Measurements from ENCODE around the gene JMJD1C.

JMJD1C gene

GRCh38 chr10:63267414-63268148, 198.2 kb downstream of the JMJD1C start:
- DNase-seq (ENCODE audit: low read depth), result peak; percentile 42
- H3K4me3 ChIP-seq (ENCODE audit: low read length), result peak overlapping the region; percentile 84
- TF ChIP-seq CTCF (conservative IDR thresholded peaks at IDR 0.05; ENCODE audit: low read depth, low read length), result no peak

DNA sequence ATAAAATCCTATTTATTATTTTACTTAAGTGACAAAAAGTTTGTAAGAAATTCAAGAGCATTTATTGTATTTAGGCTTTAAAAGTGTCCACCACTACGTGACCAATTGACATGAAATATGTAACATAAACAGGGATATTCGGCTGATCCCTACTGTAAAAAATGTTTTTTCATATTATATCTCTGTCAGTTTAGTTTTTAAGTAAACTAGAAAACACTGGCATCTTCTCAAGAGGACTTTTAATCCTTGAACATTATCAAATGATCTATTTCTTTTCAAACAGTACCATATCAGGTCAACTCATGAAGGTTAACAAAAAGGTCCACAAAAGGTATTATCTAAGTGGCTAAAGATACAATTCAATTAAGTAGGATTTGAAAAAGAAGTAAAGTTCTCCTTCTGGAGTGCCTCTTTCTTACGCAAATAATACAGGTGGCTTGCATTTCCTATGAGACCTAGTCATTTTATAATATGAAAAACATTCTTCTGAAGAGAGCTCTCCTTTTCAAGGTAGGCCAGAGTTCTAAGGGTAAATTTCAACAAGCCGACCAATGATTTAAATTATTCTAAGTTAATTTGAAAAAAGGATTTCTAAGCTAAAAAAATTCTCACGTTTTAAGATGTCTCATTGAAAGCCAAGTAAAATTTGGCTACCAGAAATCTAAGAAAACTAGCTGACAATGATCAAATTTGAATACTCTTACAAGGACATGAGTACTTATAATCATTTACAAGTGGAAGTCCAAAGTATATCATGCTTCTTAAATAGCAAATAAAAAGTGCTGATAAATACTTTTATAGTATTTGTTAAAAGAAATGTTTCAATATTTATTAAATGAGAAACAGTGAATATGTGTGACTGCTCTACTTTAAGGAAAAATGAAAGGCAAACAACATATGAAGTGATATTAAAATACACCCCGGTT, 199.1 kb downstream of the JMJD1C start:
- TF ChIP-seq CTCF (conservative IDR thresholded peaks at IDR 0.05; ENCODE audit: low read depth, low read length), result no peak
- peak overlapping the region; percentile 84 for H3K4me3 ChIP-seq (ENCODE audit: low read length)
- no peak for DNase-seq (ENCODE audit: low read depth)

- TF ChIP-seq CTCF (conservative IDR thresholded peaks at IDR 0.05; ENCODE audit: low read depth, low read length), result no peak
- H3K4me3 ChIP-seq (ENCODE audit: low read length), result peak overlapping the region; percentile 84
- no peak for DNase-seq (ENCODE audit: low read depth)
These were observed 200.0 kb downstream of the JMJD1C start for GRCh38 chr10:63265683-63266235.

DNA sequence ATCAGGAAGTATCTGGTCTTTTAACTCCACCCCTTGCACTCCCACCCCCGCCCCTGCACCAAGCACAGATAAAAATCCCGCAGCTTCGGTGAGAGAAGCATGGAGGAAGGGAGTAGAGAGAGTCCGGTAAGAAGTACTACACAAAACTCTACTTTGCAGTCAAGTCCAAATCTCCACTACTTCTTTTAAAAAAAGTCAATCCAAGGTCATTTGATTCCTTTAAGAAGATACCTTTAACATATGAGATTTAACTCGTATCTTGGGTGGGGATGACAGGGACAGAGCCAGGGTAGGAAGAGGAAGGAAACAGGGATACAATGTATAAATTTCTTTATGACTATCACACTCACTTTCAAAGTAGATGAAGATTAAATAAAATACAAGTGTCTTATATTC, 200.6 kb downstream of the JMJD1C start:
- TF ChIP-seq CTCF (conservative IDR thresholded peaks at IDR 0.05; ENCODE audit: low read depth, low read length), result no peak
- peak overlapping the region; percentile 84 for H3K4me3 ChIP-seq (ENCODE audit: low read length)

DNA sequence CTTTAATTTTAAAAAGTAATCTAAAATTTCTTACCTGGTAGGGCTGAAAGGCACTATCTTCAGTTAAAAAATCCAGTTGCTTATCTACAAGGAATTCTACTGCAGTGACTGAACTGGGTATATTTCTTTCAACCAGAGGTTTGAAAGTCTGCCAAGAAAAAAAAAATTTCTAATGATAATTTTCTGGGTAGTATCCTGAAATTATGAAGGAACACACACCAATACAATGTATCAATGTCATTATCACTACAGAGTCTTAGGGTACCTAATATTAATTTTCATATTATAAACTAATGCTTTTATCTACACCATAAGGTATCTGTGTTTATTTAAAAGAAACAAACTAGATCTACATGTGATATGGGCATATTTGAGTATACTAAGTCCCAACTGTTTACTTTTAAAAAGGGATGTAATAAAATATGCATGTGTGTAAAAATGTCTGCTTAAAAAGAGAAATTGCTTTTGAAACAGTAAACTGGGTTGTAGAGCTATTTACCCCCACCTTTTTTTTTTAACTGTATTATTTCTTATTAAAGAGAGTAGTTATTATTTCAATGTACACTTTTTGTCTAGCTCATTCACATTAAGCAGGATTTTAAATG, 201.1 kb downstream of the JMJD1C start:
- H3K4me3 ChIP-seq (ENCODE audit: low read length), result peak overlapping the region; percentile 84
- no peak for TF ChIP-seq CTCF (conservative IDR thresholded peaks at IDR 0.05; ENCODE audit: low read depth, low read length)
- DNase-seq (ENCODE audit: low read depth), result no peak

More for the DNA sequence above, 200.6 kb downstream of the JMJD1C start:
- DNase-seq (ENCODE audit: low read depth), result no peak

GRCh38 chr10:63262430-63263073, 203.2 kb downstream of the JMJD1C start:
- DNase-seq (ENCODE audit: low read depth), result no peak
- TF ChIP-seq CTCF (conservative IDR thresholded peaks at IDR 0.05; ENCODE audit: low read depth, low read length), result no peak
- H3K4me3 ChIP-seq (ENCODE audit: low read length), result no peak overlapping the region

Data from retinal pigment epithelial cell (primary cell).